ENCODE data around the gene C9orf40.

Gene C9orf40

DNA sequence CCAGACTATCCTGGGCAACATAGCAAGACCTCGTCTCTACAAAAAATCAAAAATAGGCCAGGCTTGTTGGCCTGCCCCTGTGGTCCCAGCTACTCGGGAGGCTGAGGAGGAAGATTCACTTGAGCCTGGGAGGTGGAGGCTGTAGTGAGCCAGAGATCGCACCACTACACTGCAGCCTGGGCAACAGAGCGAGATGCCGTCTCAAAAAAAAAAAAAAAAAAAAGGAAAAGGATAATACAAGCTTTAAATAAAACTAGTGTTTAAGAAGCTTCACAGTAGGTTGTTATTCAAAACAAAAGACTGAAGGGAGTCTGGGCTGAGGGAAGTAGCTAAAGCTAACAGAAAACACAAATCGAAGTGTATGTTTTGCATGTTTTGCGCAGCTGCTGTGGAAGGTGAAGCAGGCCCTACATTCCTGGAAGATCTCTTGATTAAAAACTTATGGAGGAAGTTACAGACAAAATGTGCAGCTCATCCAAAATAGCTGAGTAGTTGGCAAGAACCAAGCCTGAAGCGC is 581 bp upstream of the C9orf40 start:
- H3K27ac ChIP-seq: peak overlapping the region; percentile 98
- no peak for TF ChIP-seq ZFX (IDR thresholded peaks at IDR 0.05; ENCODE audit: borderline replicate concordance)
- TF ChIP-seq, protein P1, sequence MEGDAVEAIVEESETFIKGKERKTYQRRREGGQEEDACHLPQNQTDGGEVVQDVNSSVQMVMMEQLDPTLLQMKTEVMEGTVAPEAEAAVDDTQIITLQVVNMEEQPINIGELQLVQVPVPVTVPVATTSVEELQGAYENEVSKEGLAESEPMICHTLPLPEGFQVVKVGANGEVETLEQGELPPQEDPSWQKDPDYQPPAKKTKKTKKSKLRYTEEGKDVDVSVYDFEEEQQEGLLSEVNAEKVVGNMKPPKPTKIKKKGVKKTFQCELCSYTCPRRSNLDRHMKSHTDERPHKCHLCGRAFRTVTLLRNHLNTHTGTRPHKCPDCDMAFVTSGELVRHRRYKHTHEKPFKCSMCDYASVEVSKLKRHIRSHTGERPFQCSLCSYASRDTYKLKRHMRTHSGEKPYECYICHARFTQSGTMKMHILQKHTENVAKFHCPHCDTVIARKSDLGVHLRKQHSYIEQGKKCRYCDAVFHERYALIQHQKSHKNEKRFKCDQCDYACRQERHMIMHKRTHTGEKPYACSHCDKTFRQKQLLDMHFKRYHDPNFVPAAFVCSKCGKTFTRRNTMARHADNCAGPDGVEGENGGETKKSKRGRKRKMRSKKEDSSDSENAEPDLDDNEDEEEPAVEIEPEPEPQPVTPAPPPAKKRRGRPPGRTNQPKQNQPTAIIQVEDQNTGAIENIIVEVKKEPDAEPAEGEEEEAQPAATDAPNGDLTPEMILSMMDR (IDR thresholded peaks at IDR 0.05): no peak

DNA sequence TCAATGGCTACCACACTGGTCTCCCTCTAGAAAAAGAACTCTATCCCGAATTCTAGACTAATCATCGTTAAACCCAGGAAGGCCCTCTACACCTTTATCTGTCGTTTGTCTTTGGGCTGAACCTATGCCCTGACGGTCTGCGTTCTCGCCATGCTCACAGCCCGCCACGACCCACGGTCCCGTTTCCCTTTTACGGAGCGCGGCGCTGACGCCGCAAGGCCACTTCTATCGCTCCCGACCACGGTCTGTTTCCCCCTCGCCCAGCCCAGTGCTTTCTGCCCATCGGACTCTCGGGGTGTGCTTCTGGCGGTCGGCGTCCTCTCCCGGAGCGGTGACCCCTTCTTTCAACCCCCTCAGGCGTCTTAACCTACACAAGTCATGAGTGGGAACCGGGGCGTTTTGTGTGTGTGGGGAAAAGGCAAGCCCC is 974 bp downstream of the C9orf40 start:
- TF ChIP-seq, protein P1 (IDR thresholded peaks at IDR 0.05): no peak
- no peak for TF ChIP-seq ZFX (IDR thresholded peaks at IDR 0.05; ENCODE audit: borderline replicate concordance)
- H3K27ac ChIP-seq: peak overlapping the region; percentile 98

DNA sequence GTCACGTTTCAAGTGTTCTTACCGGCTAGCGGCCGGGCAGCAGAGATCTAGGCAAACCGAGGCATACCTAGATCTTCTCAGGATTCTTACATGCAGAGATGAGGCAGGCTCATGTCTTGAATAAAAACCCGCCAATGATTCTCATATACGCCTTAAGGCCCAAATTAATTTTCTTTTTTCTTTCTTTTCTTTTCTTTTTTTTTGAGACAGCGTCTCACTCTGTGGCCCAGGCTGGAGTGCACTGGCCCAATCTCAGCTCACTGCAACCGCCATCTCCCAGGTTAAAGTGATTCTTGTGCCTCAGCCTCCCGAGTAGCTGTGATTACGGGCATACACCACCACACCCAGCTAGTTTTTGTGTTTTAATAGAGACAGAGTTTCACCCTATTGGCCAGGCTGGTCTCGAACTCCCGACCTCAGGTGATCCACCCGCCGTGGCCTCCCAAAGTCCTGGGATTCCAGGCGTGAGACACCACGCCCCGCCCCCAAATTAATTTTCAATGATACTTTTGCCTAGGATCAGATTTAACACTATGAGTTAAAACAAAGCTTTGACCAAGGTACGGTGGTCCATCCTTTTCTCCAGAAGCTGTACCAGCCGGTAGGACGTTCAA is 1.5 kb downstream of the C9orf40 start:
- TF ChIP-seq, protein P1 (IDR thresholded peaks at IDR 0.05): no peak
- TF ChIP-seq ZFX (IDR thresholded peaks at IDR 0.05; ENCODE audit: borderline replicate concordance): no peak
- peak overlapping the region; percentile 98 for H3K27ac ChIP-seq

DNA sequence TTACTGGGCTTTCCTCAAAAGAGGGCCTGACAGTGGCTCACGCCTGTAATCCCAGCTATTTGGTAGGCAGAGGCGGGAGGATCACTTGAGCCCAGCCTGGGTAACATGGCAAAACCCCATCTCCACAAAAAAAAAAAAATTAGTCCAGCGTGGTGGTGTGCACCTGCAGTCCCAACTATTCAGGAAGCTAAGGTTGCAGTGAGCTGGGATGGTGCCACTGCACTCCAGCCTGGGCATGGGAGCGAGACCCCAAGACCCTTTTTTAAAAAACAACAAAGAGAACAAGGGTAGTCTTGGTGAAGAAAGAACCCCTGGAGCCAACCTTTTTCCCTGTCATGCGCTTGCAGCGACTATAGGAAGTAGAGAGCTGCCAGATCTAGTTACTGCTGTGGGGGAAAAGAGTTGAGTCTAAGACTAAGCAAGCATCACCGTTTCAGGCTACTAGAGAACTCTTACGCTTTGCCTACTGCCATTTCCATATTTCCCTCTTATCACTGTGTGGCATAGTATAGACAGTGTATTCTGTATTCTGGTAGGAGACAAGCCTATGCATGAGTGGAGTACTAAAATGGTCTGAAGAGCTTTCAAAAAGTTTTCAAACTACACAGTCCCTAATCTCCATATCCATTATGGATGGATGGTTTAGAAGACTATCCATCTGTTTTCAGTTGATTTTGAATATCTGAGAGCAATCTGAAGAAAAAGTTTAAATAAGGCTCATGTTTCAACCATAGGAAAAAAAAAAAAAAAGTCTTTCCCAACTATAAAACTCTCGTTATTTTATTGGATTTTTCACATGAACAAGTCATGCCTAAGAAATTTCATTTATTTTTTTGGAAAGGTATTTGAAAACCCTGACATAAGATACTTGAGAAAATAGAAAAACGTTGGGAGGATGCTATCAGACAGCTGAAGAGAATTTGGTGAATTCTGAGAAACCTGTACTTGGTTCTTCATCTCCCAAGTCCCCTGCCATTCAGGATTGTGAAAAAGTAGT is 2.6 kb downstream of the C9orf40 start:
- H3K27ac ChIP-seq: no peak overlapping the region
- no peak for TF ChIP-seq ZFX (IDR thresholded peaks at IDR 0.05; ENCODE audit: borderline replicate concordance)
- TF ChIP-seq, protein P1 (IDR thresholded peaks at IDR 0.05): no peak

DNA sequence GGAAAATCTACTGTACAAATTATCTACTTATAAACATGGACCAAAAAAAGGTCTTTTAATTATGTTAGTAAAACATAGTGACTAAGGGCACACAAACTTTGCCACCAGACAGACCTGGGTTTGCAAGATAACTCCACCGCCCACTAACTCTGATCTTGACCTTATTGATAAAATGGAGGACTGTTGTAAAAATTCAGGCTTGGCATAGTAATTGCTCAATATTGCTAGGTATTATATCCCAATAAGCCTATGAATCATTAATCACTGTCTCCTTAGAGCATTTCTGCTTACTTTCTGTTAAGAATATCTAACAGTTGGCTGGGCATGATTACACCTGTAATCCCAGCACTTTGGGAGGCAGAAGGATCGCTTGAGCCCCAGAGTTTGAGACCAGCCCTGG is 3.8 kb downstream of the C9orf40 start:
- H3K27ac ChIP-seq: no peak overlapping the region
- TF ChIP-seq, protein P1 (IDR thresholded peaks at IDR 0.05): no peak
- no peak for TF ChIP-seq ZFX (IDR thresholded peaks at IDR 0.05; ENCODE audit: borderline replicate concordance)

DNA sequence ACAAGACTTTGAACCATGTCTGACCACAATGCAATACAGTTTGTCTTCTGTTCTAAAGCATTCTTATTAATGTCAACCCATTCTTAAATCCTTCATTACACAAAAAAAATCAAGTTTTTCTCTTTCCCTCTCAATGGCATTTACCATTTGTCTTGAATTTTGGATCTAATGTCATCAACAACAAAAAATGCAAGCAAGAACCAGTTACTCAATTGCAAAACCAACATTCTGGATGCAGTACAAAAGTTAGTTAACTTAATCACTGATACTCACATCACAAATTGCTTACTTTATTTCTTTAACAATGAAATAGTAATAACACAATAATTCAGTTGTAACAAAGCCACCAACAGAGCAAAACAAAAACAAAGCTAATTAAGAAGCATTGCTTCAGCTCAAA is 6.0 kb downstream of the C9orf40 start:
- H3K27ac ChIP-seq: no peak overlapping the region
- TF ChIP-seq, protein P1 (IDR thresholded peaks at IDR 0.05): no peak
- no peak for TF ChIP-seq ZFX (IDR thresholded peaks at IDR 0.05; ENCODE audit: borderline replicate concordance)

Measured in 22Rv1 (cell line).